Testis (tissue), 3 donors: ENCODE measurements around the gene BBS1. TPM values are rescaled to one million over a fixed set of nuclear protein-coding genes. Genes with fewer than 3 reads are reported as not detected.

Source experiments
- DNase-seq: peaks from one replicate; pipeline ENCODE4 v3.0.0-alpha.2; 2019
- H3K27ac ChIP-seq, 2 donors: fragments of 200-600 bp; sonication (generic); one replicate each; pipeline ENCODE4 v1.5.1; 2019
- H3K27me3 ChIP-seq: fragments of 200-600 bp; sonication (generic); one replicate; pipeline ENCODE4 v1.5.1; 2019
- H3K36me3 ChIP-seq: fragments of 200-600 bp; sonication (generic); one replicate; pipeline ENCODE4 v1.5.1; 2017; ENCODE audit warnings: low read depth; ENCODE audit errors: missing control alignments
- H3K4me1 ChIP-seq: fragments of 200-600 bp; sonication (generic); one replicate; pipeline ENCODE4 v1.5.1; 2019
- H3K4me3 ChIP-seq, 2 donors: fragments of 200-600 bp; sonication (generic); one replicate each; pipeline ENCODE4 v1.5.1; 2017 to 2019
- H3K9me3 ChIP-seq: fragments of 200-600 bp; sonication (generic); one replicate; pipeline ENCODE4 v1.5.1; 2017
- POLR2A ChIP-seq: fragments of 450-650 bp; IDR thresholded peaks from one replicate; pipeline ENCODE4 v1.6.1; 2017; ENCODE audit warnings: antibody characterized with exemption, mild to moderate bottlenecking, moderate library complexity
- WGBS, 2 donors: methylation state at CpG; one replicate each; pipeline ENCODE4 v1.1.5; 2018; 5-methylcytosine and 5-hydroxymethylcytosine counted together
- intact Hi-C: fragments of 100-400 bp; cut with DNase I; formaldehyde crosslinking; loops from one replicate; pipeline ENCODE4 v1.15.1; 2023; ENCODE audit warnings: low total_unique reads
- polyA plus RNA-seq: library from polyadenylated mRNA; stranded (reverse); fragments of 350-450 nt; fragmentation: Illumina TruSeq; extraction: RNeasy Lipid Tissue Mini Kit (QIAGEN cat#74804); gene quantifications from one replicate; pipeline ENCODE4 v1.2.3, GENCODE V29; 2014; ENCODE audit warnings: low read depth, low replicate concordance; ENCODE audit not compliant: insufficient read depth
- total RNA-seq, 2 donors: library from RNA; depleted of rRNA; stranded (reverse); fragments of >200 nt; gene quantifications; one replicate each; pipeline ENCODE4 v1.2.3, GENCODE V29; 2016
- TF ChIP-seq, protein P1 (sequence below), 3 experiments: fragments of 450-650 bp in 2 of 3; fragments of 200-600 bp in 1 of 3; sonication (generic) in 1 of 3; IDR thresholded peaks; one replicate each; pipeline ENCODE4 v1.5.1; 2016 to 2019; ENCODE audit warnings: antibody characterized with exemption in 3 of 3, mild to moderate bottlenecking in 2 of 3, moderate library complexity in 1 of 3

BBS1 gene
- total and polyA plus RNA-seq, 3 donors from 2014 or later: 42.9 to 89.3 (median 86.1) TPM

DNA sequence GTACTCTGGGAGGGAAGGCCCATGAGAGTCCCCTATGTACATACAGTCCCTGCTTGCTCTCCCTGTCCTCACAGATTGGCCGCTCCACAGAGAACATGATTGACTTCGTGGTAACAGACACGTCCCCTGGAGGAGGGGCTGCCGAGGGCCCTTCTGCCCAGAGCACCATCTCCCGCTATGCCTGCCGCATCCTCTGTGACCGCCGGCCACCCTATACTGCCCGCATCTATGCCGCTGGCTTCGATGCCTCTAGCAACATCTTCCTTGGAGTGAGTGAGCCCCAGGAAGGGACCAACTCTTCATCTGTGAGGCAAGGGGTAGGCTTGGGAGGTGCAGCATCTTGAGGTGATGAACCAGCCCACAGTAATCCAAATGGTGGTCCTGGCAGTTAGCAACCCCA is 37.3 kb upstream of the BBS1 start:
- H3K9me3 ChIP-seq: no peaks in the 10 kb centered on the region
- intact Hi-C loops: no loop called here
- H3K27ac ChIP-seq: no peak overlapping the region
- no peaks in the 10 kb centered on the region for H3K27me3 ChIP-seq
- H3K4me1 ChIP-seq: peaks cover 1% of the 10 kb centered on the region
- 90 to 99% methylated on average over 8 to 11 of the region's 11 CpGs for WGBS, 2 donors
- H3K36me3 ChIP-seq: no peaks in the 10 kb centered on the region
- TF ChIP-seq POLR2A: no peak
- TF ChIP-seq, protein P1, sequence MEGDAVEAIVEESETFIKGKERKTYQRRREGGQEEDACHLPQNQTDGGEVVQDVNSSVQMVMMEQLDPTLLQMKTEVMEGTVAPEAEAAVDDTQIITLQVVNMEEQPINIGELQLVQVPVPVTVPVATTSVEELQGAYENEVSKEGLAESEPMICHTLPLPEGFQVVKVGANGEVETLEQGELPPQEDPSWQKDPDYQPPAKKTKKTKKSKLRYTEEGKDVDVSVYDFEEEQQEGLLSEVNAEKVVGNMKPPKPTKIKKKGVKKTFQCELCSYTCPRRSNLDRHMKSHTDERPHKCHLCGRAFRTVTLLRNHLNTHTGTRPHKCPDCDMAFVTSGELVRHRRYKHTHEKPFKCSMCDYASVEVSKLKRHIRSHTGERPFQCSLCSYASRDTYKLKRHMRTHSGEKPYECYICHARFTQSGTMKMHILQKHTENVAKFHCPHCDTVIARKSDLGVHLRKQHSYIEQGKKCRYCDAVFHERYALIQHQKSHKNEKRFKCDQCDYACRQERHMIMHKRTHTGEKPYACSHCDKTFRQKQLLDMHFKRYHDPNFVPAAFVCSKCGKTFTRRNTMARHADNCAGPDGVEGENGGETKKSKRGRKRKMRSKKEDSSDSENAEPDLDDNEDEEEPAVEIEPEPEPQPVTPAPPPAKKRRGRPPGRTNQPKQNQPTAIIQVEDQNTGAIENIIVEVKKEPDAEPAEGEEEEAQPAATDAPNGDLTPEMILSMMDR (IDR thresholded peaks at IDR 0.05): no peak
- H3K4me3 ChIP-seq: no peak overlapping the region
- no peak for DNase-seq

DNA sequence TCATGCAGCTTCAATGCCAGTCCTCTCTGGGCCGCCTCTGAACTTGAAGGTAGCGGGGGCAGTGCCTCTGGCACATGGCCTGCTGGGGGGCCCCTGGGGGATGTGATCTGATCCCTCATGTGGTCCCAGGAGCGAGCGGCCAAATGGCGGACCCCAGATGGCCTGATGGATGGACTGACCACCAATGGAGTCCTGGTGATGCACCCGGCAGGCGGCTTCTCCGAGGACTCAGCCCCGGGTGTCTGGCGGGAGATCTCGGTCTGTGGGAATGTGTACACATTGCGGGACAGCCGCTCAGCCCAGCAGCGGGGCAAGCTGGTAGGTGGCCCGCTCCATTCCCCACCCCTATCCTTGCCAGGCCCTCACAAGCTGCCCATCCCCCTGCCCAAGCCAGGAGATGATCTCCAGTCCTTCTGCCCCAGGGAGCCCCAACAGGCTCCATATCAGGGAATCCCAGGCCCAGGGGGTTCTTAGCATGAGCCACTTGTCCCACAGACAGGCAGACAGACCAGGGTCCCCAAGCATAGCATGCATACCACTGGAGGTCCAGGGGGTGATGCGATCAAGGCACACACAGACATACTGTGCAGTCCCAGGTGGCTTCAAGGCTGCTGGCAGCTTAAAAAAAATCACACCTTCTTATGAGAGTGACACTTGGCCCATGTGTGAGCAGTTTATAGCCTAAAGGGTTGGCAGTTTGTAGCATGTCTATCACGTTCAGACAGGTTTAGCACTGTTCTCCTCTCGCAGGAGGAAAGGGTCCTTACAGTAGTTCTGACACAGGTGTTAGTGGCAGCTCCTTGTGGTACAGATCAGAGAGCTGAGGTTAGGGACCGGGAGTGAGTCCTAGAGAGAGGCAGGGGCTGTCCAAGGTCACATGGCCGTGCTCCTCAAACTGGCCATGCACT is 36.6 kb upstream of the BBS1 start:
- Histone ChIP-seq H3K27me3 (no peaks in the 10 kb centered on the region), H3K4me1 (no peaks in the 10 kb centered on the region), H3K36me3 (no peaks in the 10 kb centered on the region), H3K4me3 (no peak overlapping the region), H3K9me3 (no peaks in the 10 kb centered on the region), H3K27ac (no peak overlapping the region)
- 91 to 93% methylated on average over 6 to 20 of the region's 20 CpGs for WGBS, 2 donors
- no peak for DNase-seq
- TF ChIP-seq POLR2A: no peak
- TF ChIP-seq, protein P1 (IDR thresholded peaks at IDR 0.05): no peak
- intact Hi-C loops: no loop called here

DNA sequence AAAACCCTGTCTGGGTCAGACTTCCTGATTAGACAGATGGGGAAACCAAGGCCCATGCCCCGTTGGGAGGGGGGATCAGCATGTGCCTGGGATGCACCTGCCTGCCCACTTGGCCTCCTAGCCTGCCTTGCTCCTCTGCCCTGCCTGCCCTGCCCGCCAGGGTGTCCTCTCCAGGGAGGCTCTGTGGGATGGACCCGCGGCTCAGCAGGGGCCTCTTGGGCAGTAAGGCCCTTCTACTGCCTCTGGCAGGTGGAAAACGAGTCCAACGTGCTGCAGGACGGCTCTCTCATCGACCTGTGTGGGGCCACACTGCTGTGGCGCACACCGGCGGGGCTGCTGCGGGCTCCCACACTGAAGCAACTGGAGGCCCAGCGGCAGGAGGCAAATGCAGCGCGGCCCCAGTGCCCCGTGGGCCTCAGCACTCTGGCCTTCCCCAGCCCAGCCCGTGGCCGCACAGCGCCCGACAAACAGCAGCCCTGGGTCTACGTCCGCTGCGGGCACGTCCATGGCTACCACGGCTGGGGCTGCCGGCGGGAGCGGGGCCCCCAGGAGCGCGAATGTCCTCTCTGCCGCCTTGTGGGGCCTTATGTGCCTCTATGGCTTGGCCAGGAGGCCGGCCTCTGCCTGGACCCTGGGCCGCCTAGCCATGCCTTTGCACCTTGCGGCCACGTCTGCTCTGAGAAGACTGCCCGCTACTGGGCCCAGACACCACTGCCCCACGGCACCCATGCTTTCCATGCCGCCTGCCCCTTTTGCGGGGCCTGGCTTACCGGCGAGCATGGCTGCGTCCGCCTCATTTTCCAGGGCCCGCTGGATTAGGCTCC is 34.9 kb upstream of the BBS1 start:
- Histone ChIP-seq H3K4me1 (peaks cover 5% of the 10 kb centered on the region), H3K27me3 (no peaks in the 10 kb centered on the region), H3K9me3 (no peaks in the 10 kb centered on the region), H3K27ac (no peak overlapping the region), H3K4me3 (no peak overlapping the region), H3K36me3 (no peaks in the 10 kb centered on the region)
- TF ChIP-seq POLR2A: no peak
- TF ChIP-seq, protein P1 (IDR thresholded peaks at IDR 0.05): no peak
- DNase-seq: no peak
- 90 to 92% methylated on average over 4 to 44 of the region's 44 CpGs for WGBS, 2 donors
- intact Hi-C loops: no loop called here

DNA sequence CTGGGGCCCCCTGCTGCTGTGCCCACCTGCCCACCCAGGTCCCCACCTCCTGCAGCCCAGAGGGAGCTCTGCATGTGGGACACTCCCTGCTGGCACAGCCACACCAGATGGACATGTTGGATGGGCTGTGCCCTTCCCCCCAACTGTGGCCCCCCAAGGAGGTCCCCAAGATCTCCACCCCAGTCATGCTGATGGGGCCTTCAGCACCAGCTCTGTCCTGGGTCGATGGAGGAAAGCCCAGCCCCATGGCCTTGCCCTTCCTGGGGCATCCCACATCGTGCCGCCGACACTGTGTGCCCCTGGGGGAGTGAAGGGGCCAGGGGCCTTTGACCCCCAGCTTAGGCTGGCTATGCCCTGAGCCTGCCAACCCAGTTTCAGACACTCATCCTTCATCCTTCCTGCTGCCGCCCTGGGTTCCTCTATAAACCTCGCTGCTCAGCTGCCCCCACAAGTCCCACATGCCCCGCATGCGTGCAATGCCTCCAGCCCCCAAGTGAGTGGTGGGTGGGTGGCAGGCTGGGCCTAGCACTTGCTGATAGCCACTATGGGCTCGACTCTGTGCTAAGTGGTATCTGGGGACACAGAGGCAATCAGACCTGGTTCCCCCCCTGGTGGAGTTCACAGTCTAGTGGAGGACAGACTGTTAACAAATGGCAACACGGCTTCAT is 34.1 kb upstream of the BBS1 start:
- TF ChIP-seq, protein P1 (IDR thresholded peaks at IDR 0.05): no peak
- TF ChIP-seq POLR2A: no peak
- 71 to 80% methylated on average over 1 to 10 of the region's 10 CpGs for WGBS, 2 donors
- intact Hi-C loops: no loop called here

More for the DNA sequence above, 34.1 kb upstream of the BBS1 start:
- no peaks in the 10 kb centered on the region for H3K36me3 ChIP-seq
- H3K4me1 ChIP-seq: peaks cover 5% of the 10 kb centered on the region
- no peaks in the 10 kb centered on the region for H3K27me3 ChIP-seq
- no peak overlapping the region for H3K4me3 ChIP-seq
- no peak overlapping the region for H3K27ac ChIP-seq
- DNase-seq: no peak
- H3K9me3 ChIP-seq: no peaks in the 10 kb centered on the region
